ENCODE data around the gene EVPL. TPM values are rescaled to one million over a fixed set of nuclear protein-coding genes. Genes with fewer than 3 reads are reported as not detected.

The EVPL gene
- total RNA-seq, 1 experiment from 2014 or later: not detected

- DNase-seq (ENCODE audit: low spot score): no peak
These were observed 8.8 kb downstream of the EVPL start for GRCh38 chr17:76018340-76018680.

DNA sequence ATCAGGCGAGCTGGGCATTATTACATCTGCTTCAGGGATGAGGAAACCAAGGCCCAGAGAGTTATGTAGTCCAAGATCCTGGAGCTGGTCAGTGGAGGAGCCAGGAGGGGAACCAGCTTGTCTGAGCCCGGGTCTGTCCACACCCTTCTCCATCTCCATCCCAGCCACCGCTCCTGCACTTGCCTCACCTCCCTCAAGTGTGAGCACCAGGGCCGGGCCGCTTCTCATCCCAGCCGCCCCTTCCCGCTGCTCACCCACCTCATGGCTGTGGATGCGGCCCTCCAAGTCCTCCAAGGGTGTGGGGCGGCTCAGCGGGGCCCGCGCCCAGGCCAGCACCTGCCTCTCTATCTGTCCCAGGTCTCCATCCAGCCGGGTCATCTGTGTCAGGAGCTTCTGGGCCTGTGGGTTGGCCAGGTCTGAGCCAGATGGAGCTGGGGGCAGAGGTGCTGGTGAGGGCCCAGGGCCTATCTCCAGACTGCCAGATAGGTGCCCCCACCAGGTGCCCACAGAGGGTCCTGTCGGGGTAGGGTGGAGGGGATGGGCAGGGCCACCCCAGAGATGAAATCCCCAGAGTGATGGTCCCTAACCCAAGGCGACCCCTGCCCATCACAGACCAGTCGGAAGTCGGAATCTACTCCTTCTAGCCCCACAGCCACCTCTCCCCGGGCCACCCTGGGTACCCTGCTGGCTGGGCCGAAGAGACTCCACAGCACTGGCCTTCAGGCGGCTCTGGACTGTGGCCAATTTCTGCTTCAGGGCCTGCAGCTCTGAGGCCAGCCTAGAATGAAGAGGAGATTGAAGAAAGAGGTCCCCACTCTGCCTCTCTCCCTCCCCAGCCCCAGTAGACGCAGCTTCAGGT lies 9.4 kb downstream of the EVPL start:
- DNase-seq (ENCODE audit: low spot score): no peak

DNA sequence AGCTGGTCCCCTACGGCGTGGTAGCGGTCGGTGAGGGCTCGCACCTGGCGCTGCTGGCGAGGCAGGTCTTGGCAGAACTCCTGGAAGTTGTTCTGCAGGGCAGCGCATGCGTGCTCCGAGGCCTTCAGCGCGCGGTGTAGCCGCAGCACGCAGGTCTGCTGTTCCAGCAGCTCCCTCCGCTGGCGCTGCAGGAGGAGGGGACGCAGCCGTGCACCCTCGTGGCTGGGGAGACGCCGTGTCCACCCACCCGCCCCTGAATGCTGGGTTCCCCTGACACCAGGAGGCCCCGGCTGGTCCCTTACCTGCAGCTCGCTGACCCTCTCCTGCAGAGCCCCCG lies 12.2 kb downstream of the EVPL start:
- no peak for DNase-seq (ENCODE audit: low spot score)

- peak; percentile 60 for DNase-seq (ENCODE audit: low spot score)
These were observed 12.8 kb downstream of the EVPL start for GRCh38 chr17:76014100-76014924.

DNA sequence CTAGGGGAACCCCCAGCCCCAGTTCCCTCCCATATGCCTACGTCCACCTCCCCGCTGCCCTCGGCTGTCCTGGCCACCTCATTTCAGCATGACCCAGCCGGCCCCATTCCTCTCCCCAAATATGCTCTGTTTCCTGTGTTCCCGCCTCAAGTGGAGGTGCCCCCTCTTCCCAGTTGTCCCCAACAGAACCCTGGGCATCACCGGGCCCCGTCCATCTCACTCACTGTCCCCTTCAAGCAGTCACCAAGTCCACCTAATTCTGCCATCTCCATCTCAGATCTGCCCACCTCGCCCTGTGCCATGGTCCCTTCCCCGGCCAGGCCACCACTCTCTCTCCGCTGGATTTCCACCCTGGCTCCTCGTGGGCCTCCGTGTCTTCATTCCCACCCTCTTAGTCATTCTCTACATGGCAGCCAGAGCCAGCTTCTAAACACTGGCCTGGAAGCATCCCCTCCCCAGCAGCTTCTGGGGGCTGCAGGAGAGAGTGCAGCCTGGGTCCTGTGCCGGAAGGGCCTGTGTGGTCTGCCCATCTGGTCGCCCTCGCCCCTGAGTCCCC lies 13.7 kb downstream of the EVPL start:
- DNase-seq (ENCODE audit: low spot score): no peak

GRCh38 chr17:76011951-76012350 lies 15.2 kb downstream of the EVPL start:
- no peak for DNase-seq (ENCODE audit: low spot score)

DNA sequence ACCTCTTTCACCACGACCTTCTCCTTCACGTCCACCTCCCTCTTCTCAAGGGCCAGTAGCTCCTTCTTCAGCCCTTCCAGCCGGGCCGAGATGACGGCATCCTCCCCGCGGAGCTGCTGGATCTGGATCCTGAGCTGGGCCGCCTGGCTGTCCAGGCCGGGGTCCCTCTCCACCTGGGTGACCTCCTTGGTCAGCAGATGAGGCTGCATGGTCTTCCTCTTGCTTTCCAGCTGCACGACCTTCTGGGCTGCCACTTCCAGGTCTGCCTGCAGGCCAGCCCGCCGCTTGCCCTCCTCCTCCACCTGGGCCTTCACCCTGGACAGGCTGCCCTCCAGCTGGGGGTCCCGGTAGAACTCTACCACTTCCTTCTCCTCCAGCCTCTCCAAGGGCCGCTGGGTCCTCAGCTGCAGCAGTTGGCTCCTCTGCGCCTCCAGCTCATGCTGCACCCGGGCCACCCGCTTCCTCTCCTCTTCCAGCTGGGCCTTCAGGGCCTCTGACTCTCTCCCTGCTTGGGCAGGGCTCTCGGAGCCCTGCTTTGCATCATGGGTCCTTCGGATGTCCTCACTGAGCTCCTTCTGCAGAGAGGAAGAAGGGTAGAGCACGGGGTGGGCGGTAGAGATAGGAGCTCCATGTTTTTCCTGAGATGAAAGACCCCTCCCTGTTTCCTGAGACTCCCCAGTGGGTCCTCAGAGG lies 17.0 kb downstream of the EVPL start:
- DNase-seq (ENCODE audit: low spot score): no peak

DNA sequence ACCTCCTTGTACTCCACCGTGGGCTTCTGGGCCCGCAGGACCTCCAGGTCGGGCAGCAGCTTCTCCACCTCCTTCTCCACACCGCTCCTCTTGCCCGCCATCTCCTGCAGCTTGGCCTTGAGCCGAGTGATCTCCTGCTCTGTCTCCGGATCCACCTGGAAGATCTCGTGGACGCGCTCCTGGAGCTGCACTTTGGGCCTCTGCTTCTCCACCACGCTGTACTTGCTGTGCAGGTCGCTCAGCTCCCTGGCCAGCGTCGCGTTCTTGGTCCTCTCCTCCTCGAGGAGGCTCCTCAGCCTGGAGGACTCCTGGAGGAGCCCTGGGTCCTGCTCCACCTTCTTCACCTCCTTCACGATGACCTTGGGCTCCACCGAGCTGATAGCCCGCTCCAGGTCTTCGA lies 17.7 kb downstream of the EVPL start:
- DNase-seq (ENCODE audit: low spot score): no peak

GRCh38 chr17:76008630-76009425 lies 18.3 kb downstream of the EVPL start:
- DNase-seq (ENCODE audit: low spot score): no peak

DNA sequence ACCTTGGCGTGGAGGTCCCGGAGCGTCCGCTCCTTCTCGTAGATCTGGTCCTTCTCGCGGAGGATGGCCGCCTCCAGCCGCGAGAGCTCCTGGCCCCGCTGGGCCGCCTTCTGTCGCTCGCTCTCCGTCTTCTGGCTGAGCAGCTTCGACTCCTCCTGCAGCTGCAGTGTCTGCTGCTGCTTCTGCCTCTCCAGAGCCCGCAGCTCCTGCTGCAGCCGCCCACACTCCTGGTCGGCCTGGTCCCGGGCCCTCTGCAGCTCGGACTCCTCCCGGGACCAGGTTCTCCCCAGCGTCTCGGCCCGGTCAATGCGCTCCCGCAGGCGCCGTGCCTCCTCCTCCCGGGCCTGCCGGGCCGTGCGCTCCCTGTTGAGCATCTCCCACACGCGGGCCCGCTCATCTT lies 18.9 kb downstream of the EVPL start:
- no peak for DNase-seq (ENCODE audit: low spot score)

DNA sequence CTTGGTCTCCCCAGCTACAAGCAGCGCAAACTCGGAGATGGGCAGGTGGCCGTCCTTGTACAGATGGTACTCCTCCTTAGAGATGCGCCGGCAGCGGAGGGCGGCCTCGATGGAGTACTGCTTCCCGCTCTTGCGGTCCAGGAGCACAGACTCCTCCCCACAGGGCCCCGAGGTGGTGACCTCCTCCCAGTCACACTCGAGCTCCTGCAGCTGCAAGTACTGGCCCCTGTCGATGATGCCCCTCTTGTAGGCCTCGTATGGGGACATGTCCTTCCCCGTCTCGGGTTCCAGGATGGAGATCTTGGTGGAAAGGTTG lies 19.3 kb downstream of the EVPL start:
- DNase-seq (ENCODE audit: low spot score): no peak

- DNase-seq (ENCODE audit: low spot score): no peak
These were observed 19.8 kb downstream of the EVPL start for GRCh38 chr17:76007131-76007849.

- DNase-seq (ENCODE audit: low spot score): peak; percentile 55
These were observed 21.6 kb downstream of the EVPL start for GRCh38 chr17:76005263-76006149.

GRCh38 chr17:76004750-76005262 lies 22.3 kb downstream of the EVPL start:
- no peak for DNase-seq (ENCODE audit: low spot score)

GRCh38 chr17:76003915-76004314 lies 23.2 kb downstream of the EVPL start:
- no peak for DNase-seq (ENCODE audit: low spot score)

GRCh38 chr17:76002100-76002499 lies 25.0 kb downstream of the EVPL start:
- DNase-seq (ENCODE audit: low spot score): no peak

GRCh38 chr17:76000755-76001521 lies 26.2 kb downstream of the EVPL start, which contains the start of gene CDK3:
TSS of gene CDK3 (plus strand) at chr17:76000855. CDS start at chr17:76001426, 571 bp downstream.
- DNase-seq (ENCODE audit: low spot score): no peak

- DNase-seq (ENCODE audit: low spot score): no peak
These were observed 26.9 kb downstream of the EVPL start for GRCh38 chr17:76000016-76000754.
